GM21528 (cell line): ENCODE measurements around the gene PRM2.
A peak's percentile ranks its signal among the peaks of the same experiment; 100 is the strongest.

ENCODE experiments used
- ATAC-seq: cut with Tn5 transposase; IDR thresholded peaks from one replicate; pipeline ENCODE4 v1.9.1; 2021; ENCODE audit warnings: mild to moderate bottlenecking, moderate library complexity; ENCODE audit not compliant: unreplicated experiment, low FRiP score

PRM2 gene

DNA sequence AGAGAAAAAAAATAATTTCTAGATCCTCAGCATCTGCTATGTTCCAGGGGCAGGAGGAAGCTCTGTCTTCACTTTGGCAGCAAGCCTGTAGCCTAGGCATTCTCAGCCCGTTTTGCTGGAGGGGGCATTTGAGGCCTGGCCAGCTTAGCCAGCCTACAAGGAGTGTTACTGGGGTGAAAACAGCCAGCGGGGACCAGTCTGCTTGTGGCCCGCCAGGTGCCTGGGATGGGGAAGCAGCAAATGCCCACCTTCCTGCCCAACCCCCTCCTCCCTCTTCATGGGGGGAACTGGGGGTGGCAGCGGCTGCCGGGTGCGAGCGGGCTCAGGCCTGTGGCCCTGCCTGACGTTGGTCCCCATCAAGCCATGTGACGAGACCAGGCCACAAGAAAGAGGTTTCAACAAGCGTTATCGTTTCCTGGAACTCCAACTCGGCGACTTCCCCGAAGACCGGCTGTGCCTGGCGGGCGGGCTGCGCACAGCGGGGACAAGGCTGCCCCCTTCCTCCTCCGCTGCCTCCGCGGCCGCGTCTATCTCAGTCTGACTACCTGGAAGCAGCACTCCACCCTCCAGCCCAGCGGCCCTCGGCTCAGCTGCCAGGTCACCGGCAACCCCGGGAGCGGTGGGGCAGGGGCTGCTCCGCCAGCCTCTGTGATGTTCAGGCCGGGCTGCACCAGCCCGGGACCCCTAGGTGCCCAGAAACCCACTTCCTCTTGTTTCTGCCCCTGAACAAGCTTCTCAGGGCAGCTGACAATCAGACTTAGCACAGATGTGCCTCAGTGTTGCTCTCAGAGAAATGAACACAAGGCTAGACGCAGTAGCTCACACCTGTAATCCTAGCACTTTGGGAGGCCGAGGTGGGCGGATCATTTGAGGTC is 43.2 kb downstream of the PRM2 start:
- peak; percentile 59 for ATAC-seq

DNA sequence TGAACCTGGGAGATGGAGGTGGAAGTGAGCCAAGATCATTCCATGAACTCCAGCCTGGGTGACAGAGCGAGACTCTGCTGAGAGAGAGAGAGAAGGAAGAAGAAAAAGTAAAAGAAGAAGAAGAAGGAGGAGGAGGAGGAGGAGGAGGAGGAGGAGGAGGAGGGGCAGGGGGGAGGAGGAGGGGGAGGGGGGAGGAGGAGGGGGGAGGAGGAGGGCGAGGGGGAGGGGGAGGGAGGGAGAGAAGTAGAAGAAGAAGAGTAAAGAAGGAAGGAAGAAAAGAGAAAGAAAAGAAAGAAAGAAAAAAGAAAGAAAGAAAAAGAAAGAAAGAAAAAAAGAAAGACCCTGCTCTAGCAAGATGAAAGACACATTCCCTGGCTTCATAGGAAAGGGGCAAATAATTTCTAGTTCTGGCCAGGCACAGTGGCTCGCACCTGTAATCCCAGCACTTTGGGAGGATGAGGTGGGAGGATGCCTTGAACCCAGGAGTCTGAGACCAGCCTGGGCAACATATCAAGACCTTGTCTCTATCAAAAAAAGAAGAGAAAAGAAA is 43.9 kb downstream of the PRM2 start:
- ATAC-seq = no peak

DNA sequence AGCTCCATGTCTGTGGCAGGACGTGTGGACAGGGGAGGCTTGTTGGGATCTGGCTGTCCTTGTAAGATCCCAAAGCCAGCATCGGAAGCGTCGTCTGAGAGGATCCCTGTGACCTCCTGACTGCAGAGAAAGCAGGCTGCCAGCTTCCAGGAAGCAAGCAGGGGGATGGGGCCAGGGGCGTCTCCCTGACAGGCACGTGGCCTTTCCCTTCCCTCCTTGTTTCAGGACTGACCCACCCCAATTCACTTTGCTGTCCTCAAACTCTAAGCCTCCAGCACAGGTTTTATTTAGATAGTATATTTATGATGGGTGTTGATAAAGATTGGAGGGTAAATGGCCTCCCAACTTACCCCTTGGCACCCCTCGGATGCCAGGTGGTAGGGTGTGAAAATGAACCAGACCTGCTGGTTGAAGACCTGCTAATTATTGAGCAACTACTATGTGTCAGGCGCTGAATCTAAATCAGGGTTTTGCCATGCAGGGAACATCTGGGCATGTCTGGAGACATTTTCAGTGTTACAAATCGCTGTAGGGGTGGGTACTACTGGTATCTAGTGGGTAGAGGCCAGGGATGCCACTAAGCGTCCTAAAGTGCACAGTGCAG is 44.8 kb downstream of the PRM2 start:
- no peak for ATAC-seq

DNA sequence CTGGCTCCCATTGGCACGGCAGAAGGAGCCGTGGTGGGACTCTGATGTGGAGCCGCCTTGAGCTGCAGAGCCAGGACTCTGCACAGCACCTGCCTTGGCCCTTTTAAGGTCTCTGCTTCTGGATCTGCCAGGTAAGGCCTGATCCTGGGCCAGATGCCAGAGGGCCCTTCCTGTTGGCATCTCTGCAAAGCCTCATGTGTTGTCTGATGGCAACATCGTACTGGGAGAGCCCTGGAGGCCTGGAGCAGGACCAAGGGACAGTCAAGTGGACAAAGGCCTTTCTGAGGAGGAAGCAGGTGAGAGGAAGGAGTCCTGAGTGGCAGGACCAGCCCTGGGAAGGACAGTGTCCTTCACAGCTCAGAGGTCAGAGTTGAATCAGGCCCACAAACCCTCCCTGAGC is 46.4 kb downstream of the PRM2 start:
- ATAC-seq = no peak

DNA sequence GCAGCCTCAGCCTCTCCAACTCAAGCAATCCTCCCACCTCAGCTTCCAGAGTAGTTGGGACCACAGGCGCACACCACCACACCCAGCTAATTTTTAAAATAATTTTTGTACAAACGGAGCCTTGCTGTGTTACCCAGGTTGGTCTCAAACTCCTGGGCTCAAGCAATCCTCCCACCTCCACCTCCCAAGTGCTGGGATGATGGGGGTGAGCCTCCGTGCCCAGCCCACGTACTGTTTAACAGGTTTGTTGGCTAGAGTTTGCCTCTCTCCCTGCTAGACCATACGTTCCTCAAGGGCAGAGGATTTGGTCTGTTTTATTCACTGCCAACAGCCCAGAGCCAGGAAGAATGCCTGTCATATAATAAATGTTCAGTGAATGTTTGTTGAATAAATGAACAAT is 46.8 kb downstream of the PRM2 start:
- ATAC-seq = no peak

DNA sequence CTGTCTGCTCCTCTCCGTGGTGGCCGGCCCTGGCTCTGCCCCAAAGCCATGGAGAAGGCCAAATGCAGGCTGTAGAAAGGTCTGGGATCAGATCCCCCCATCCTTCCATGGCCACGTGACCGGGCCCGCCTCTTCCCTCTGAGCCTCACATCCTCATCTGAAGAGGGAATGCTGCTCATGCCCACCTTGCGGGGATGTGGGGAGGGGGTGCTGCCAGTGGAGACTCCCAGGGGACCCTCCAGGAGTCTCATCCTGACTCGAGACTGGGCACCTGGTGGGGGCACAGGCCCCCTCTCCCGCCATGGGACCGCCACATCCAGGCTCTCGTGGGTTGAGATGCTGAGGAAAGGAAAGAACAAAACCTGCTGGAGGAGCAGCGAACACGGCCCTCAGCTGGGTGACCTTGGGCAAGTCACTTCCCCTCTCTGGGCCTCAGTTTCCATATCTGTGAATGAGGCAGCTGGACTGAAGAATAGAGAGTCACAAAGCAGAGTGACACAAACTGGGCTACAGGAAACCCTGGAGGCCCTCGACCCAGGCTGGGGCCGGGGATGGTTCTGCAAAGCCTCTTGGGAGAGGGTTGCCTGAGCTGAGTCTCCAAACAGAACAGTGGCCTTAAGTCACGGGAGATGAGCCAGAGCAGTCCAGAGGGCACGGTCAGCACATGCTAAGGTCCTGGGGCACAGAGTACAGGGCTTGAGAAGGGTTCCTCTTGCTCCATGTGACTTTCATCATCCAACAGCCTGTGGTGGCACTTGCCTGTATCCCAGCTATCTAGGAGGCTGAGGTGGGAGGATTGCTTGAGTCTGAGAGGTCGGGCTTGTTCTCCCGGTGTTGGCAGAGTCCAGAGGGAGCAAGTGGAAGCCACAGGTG is 50.4 kb downstream of the PRM2 start:
- no peak for ATAC-seq
